Suprapubic skin (tissue), 3 donors: ENCODE results near the gene CACNA2D4.

Experiments
- POLR2A ChIP-seq, 2 donors: fragments of 450-650 bp; IDR thresholded peaks; one replicate each; pipeline ENCODE4 v1.6.1; 2017; ENCODE audit warnings: antibody characterized with exemption in 2 of 2, mild to moderate bottlenecking in 2 of 2, moderate library complexity in 2 of 2
- TF ChIP-seq, protein P1 (sequence below), 2 donors: fragments of 200-600 bp in 1 of 2; fragments of 450-650 bp in 1 of 2; sonication (generic) in 1 of 2; IDR thresholded peaks; one replicate each; pipeline ENCODE4 v1.5.1; 2016 to 2019; ENCODE audit warnings: antibody characterized with exemption in 2 of 2, mild to moderate bottlenecking in 1 of 2, moderate library complexity in 1 of 2

DNA sequence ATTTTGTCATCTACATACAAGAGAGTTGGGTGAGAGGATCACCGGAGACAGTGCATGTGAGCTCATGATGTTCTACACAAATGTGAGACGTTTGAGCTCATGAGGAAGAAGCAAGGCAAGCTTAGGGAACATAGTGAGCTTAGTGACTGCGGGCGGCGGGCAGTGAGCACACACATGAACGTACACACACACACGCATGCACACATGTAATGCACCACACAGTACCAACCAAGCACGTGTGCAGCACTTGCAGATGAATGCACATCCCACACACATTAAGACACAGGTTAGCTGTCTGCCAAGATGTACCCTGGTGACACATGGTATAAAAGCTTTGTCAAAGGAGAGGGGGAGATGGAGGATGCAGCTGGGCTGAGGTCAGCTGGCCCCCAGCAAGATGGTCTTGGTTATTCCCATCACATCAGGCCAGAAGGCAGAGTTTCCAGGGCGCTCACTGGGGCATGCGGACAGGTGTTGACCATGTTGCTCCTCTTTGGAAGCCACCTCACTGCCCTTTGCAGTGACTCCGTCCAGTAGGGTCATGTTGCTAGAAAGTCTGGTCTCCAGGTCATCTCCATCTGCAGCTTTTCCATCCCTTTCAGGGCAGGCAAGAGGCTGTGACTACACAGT, 8.7 kb upstream of the CACNA2D4 start:
- TF ChIP-seq, protein P1, sequence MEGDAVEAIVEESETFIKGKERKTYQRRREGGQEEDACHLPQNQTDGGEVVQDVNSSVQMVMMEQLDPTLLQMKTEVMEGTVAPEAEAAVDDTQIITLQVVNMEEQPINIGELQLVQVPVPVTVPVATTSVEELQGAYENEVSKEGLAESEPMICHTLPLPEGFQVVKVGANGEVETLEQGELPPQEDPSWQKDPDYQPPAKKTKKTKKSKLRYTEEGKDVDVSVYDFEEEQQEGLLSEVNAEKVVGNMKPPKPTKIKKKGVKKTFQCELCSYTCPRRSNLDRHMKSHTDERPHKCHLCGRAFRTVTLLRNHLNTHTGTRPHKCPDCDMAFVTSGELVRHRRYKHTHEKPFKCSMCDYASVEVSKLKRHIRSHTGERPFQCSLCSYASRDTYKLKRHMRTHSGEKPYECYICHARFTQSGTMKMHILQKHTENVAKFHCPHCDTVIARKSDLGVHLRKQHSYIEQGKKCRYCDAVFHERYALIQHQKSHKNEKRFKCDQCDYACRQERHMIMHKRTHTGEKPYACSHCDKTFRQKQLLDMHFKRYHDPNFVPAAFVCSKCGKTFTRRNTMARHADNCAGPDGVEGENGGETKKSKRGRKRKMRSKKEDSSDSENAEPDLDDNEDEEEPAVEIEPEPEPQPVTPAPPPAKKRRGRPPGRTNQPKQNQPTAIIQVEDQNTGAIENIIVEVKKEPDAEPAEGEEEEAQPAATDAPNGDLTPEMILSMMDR (IDR thresholded peaks at IDR 0.05) = no peak
- no peak for TF ChIP-seq POLR2A (IDR thresholded peaks at IDR 0.05)
